HuH-7 (cell line): Measurements from ENCODE around the gene SND1.

ENCODE experiments used
- DNase-seq: peaks from one replicate; pipeline ENCODE4 v3.0.0; 2011; ENCODE audit warnings: low spot score

SND1 gene

DNA sequence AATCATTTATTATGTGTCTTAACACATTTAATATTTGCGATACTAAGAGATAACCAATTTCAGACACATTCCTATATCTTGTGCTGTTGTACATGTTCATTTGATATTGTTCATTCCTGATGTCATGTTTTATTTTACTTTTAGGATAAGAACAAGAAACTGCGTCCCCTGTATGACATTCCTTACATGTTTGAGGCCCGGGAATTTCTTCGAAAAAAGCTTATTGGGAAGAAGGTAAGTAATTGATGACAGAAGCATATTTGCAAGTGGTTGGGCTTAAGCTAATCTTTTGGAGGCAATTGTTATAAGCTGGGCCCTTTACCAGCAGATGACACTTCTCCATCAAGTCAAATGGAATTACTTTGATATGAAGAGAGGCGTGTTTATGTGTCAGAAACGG, 155.3 kb downstream of the SND1 start:
- DNase-seq: no peak

DNA sequence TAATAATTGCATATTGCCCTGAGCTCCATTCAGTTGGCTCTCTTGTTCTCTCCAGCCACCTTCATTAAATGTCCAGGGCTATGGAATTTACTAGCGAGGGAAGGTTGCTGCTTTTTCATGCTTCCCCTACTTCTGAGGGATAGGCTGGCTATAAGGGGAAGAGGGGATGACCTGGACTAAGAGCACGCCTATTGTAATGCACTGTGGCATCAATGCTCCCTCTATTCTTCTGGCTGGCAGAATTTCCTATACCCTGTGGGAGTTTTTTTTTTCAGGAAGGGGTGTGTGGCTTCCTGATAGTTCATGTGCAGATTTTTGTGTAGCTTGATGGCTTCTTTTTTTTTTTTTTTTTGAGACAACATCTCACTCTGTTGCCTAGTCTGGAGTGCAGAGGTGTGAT, 155.8 kb downstream of the SND1 start:
- DNase-seq: no peak

DNA sequence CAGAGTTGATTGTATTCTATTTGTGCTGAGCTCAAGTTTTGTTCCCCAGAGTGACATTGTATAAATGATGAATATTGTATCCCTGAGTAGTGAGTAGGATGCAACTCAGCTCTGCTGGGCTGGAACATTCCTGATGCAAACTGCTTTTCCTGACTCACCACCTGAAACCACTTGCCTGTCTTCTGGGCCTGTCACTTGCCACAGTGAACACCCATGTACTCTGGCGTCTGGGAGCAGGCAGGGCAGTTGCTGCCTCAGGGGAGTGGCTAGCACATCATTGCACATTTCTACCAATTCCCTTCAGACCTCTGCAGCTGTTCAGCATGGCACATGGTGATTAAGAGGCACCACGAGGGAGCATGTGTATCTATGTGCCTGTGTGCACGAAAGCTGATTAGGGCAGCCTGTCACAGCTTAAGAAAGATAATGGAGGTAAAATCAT, 157.3 kb downstream of the SND1 start:
- DNase-seq: no peak

DNA sequence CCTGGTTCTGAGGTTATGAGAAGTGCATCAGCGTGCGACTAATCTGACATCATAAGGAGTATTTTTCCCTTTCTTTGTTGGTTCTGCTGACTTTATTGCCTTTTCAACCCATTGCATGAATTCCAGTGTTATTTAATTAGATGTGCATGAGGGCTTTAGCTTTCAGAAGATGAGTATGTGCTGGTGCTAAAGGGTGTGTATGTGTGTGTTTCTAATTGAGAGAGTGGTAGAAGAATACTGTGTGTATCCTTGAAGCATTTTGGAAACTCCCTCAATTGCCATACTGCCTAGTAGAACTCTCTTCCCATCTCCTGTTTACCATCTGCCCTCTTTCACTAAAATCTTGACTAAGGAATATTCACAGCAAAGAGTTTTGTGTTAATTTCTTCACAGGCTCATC, 158.1 kb downstream of the SND1 start:
- DNase-seq: no peak

DNA sequence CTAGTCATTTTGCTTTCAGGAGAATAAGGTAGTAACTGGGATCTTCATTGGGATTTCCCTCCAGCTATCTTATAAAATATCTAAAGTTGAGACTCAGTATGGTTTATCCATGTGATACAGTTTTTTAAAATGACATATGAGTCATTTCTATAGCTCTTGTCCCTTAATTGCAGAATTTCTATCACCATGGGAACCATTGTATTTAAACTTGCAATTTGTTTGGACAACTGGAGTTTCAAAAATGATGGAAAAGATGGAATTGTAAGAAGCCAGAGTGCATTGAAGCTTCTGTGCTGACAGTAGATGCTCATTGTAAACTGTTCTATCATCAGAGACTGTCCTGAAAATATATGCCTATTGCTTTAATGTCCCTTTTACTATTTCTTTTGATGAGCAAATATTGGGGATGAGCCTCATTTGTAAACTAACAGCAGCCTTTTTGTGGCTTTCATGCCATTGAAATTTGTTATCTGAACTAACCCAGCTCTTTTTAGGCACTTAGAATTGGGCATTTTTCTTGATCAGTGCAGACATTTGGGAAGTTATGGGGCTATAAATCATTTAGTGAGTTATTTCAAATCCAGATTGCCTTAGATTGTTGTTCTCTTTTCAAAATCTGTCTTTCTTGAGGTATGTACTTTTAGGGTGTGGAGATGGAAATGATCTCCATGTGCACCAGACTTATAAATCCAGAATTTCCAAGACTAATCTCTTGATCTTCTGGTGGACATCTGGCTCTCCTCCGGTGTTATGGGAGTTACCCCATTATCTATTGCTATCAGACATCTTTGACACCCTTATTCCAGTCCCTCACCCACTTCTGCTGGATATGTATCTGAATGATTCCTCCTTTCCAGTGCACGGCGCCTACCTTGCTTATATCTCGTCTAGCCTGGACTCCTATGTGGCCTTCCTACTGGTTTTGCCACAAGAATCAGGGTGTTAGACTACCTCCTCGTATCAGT, 159.0 kb downstream of the SND1 start:
- no peak for DNase-seq

DNA sequence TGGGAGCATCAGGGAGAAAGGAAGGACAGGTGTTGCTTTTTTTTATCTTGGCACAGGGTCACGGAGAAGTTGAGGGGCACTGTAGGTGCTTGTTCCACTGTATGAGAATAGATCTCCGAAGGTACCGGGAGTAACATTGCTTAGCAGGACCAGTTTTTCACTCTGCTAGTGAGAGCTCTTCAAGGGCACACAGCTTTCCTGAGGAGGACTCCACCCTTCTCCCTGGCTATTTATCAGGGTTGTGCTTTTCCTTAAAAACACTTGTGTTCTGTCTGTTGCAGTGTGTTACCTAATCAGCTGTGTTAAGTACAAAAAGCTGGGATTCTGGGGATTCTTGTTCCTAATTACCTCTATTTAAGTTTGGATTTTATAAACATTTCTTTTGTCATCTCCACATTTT, 160.5 kb downstream of the SND1 start:
- DNase-seq: no peak

DNA sequence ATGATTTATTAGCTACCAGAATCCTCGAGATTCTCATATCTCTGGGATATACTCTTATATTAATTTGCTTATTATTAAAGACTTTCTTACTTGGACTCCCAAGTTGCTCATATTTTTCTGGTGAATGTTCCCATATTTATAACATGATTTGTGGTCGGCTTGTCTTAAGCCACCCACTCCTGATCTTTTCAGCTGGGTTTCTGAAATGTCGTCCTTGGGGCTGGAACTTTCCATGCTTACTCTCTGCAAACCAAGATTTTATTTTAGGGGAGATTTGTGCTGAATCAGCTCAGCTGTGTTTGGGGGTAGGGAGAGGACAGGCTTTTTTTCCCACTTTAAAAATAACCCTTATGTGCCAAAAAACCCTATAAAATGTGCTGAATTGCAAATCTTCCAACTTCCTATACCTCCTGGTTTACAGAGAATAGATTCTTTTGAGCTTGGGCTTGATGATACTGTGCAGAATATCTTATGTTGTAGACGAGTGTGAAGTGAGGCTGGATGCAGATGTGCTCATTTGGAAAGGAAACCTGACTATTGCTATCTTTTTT, 162.1 kb downstream of the SND1 start:
- no peak for DNase-seq

DNA sequence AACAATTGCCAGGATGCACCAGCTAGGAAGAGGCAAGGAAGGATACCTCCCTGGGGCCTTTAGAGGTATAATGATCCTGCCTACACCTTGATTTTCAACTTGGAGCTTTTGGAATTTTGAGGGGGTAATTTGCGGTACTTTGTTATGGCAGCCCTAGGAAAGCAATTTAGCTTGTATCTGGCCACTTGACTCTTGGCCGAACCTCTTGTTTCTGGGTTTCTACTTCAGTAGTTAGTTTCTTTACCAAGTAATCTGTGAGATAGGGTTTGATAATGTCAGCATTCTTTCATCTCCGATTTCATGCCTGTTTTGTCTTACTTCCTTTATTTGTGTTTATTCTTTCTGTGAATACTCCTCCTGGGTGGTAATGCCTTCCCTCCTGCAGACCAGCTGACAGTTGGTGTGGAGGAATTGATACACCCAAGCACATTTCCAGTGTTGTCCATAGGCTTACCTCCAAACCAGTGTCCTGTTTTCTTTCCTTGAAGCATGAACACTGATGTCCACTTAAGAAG, 163.7 kb downstream of the SND1 start:
- no peak for DNase-seq

DNA sequence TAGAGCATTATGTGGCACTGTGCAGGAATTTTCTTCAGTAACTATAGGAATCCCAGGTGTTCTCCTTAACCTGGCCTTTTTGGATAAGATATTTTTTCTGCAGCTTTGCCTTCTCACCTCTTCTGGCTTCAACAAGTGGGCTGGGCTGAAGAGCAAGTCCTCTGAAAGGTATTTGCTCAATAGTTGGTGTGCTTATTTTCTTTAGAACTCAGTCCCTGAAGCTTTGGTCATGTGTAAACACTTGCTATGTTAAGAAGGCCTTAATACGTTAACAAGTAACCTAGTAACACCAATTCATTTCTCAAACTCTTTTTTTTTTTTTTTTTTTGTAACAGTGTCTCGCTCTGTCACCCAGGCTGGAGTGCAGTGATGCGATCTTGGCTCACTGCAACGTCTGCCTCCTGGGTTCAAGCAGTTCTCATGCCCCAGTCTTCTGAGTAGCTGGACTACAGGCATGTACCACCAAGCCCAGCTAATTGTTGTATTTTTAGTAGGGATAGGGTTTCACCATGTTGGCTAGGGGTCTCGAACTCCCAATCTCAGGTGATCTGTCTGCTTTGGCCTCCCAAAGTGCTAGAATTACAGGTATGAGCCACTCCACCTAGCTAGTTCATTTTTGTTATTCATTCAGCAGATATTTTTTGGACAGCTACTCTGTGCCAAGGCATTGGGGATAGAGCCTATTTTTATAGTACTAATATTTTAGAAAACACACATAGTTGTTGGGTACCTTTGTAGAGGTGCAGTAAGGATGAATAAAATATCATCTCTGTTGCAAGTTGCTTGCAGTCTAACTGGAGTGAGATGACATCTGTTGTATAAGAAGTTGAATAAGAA, 164.6 kb downstream of the SND1 start:
- DNase-seq: no peak

DNA sequence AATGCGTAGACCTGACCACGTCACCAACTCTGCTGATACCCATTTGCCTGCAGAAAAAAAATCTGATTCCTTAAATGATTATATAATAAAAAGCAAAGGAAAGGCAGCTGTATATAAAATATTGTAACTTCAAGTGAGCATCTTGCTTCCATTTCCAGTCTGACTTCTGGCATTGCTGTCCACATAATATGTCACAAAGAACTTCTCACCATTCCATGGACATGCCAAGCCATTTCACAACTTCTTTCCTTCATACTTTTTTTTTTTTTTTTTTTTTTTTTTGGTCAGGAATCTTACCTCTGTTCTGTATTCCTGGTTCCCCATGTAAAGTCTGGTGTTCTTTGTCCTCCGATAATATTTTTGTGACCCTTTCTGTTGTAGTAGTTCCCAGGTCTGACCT, 165.5 kb downstream of the SND1 start:
- no peak for DNase-seq

DNA sequence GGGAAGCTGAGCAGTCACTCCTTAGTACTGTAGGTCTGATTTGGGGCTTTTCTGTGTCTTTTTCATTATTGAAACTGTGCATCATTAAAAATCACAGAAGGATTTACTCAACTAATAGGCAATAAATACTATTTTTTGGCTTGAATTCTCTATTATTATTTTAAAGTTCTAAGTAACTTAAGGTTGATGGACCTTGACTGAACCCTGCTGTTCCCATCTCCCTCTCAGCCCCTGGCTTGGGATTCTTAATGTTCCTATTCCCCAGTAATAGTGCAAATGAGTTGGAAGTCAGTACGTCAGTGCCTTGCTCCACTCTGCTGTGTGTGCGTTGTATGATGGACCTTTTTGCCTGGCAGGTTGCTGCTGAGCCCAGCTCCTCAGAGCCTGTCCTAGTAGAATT, 166.3 kb downstream of the SND1 start:
- DNase-seq: no peak

DNA sequence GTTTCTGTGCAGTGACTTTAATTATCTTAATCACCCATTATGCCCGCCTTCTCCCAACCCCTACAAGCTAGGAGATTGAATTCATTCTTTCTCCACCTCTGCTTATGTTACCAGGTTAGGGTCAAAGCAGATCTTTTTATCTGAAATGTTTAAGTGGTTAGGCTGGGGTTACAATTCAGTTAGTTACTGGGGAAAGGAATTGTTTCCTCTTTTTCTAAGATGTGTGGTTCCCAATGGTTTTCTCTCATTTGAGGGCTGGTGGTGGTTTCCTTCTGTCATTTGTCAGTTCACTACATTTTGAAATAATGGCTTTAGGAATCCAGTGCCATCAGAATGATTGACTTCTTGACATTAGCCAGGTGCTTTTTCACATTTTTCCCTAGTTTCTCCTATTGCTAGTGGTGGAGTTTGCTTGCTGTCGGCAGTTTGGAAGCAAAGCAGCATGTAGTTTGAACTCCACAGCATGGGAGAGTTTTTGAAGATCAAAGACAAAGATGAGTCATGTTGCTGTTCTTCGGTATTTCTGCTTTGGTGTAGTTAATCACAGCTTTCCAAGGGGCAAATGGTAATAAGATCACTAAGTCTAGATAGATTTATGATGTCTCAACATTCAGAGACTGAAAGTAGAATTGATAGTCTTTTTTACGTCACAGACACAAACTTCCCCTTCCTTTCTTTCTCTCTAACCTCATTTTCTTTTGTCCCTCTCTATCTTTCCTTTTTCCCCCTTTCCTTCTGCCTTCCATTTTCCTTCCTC, 168.2 kb downstream of the SND1 start:
- no peak for DNase-seq

DNA sequence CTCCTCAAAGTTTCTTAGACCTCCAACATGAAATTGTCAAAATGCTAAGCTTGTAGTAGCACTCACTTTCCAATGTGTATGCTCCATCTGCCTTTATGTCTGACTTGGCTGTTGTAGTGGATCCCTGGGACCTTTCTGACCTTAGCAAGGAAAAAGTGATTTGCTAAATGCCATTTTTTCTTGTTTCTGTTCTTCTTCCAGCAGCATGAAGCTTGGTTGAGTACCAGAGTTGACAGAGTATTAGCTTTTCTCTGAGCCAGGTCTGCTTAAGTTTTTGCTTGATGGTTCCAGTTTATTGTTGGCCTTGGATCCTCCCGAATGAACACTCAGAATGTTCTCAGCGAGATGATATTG, 168.7 kb downstream of the SND1 start:
- DNase-seq: no peak

DNA sequence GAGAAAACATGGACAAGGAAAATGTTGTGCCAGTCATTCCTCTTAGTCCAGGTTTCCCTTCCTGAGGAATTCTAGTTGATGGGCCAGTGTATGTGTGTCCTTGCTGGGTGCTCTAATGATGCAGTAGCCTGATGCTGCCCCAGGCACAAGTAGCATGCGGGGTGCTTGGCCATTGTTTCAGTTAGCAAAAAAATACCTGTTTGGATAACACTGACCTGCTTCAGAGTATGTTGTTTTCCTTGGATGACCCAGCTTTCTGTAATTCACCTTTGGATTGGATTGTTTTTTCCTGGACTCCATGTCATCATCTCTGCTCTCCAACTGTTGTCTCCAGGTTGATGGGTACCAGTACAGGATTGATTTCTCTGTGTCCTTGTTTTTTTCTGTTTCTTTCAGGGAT, 169.2 kb downstream of the SND1 start:
- no peak for DNase-seq

DNA sequence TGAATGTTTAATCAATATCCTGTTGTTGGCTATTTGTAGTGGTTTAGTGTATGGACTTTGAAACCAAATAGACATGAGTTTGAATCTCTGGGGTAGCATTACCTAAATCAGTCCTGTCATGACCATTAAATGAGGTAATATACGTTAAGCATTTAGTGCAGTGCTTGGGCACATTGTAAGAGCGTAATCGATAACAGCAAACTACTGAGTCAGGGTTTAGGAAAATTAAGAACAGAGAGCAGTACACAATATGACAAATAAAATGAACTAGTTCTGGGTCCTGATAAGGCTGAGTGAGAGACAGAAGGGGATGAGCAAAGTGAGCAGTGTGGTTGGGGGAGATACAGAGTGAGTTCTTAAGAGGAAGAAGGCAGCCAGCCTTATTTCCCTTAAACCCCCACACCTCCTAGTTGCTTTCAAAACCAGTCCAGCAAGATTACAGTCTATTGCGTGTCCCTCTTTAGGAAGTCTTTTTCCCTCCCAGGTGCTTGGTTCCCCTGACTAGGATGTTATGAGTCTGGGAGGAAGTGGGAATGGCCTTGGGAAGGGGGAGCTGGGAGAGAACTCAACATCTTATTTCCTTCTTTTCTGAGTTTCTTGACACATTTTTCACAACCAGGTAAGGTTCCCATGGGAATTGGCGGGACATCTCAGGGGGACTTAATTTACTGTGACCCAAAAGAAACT, 171.0 kb downstream of the SND1 start:
- DNase-seq: no peak

DNA sequence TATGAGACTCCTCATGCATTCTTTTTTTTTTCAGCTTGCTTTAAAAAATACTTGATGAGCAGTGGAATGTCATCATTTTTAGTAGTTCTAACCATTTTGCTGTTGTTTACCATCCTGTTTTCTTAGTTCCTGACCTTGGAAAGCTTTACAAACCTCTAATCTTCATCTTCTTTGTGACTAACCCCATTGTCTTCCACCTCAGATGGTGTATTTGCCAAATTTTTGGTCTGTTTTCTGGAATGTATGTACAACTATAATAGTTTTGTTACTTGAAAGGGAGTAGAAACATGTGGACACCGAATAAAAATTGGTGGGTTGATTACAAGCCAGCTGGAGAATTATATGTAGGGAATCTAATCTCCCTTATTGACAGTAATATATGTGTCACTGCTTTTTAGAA, 172.7 kb downstream of the SND1 start:
- DNase-seq: no peak

DNA sequence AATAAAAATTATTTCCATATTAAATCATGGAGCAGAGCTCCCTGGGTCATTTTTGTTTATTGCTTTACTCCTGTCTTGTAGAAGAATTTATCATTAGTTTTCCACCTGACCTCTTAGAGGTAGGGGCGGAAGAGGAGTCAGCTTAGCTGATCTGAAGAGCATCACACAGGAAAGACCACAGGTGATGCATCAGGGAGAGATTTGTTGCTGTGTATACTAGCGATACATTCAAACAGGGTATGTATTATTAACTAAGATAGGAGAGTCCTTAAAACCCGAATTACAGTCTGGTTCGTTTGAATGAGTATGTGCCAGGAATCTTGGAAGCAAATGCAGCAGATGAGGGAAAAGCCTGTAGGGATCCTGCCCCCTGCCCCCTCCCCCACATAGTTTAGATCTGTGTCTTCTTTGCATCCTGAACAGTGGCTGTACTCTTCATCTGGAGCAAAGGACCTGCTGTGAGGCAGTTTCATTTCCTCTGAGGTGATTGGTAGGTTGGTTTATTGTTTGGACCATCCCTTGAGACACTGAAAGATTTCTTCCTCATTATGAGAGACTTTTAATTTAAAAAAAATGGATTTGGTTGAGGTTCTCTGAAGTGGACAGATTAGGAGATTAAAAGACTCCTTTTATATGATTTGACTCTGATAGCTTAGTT, 177.0 kb downstream of the SND1 start:
- no peak for DNase-seq

DNA sequence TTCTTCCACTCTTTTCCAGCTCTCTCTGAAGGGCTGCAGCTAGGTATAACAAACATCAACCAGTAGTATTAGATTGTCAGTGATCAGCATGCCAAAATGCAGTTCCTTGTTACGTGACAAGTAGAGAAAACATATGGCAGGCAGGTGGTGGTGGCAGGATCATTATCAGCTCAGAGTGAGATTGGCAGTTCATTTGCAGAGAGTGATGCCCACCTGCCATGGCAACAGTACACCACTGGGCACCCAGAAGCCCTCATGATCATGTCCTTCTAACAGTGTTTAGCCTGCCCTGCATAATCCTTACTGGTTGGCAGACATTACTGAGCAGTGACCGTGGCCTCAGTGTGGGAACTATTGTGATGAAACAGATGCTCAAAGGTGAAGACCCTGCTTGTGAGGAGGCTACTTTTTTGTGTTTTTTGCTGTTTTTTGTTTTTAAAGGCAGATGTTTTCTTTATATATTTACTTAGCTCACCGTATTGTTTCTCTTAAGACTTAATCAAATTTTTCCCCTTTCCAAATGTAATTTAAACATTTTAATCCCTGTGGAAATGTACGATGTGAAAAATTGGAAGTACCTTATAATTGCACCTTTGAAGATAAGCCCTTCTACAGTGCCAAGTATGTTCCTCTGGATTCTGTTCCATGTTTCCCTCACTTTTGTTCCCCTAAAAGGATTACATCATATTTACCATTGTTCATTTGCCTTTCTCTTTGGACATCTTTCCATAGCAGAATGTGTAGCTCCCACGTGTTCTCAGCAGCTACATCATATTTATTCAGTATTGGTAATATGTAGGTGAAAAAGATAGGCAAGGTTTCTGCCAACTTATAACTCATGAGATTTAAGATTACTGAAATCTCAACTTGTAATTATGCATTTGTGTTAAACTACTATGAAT, 179.6 kb downstream of the SND1 start:
- DNase-seq: no peak

DNA sequence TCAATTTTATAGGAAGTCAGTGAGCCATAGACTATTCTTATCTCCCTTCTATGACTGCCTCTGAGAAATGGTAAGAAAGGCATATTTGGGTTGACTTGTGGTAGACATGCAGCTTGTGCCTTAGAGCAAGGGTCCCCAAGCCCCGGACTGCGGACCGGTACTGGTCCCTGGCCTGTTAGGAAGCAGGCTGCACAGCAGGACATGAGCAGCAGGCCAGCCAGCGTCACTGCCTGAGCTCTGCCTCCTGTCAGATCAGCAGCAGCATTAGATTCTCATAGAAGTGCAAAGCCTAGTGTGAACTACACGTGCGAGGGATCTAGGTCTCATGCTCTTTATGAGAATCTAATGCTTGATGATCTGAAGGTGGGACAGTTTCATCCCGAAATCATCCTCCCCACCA, 180.6 kb downstream of the SND1 start:
- no peak for DNase-seq

DNA sequence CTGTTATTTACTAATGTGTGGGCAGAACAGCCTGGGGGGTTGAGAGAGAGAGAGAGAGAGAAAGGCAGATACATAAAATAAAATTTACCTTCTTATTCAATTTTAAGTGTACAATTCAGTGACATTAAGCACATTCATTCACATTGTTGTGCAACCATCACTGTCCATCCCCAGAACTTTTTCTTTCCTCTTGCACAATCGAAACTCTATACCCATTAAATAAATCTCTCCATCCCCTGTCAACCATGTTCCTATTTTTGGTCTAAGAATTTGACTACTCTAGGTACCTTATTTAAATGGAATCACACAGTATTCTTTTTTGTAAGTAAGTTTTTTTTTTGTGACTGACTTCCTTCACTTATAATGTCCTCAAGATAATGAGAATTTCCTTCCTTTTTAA, 181.6 kb downstream of the SND1 start:
- DNase-seq: no peak
